Astrocyte of the hippocampus (primary cell): ENCODE data around the gene MAB21L4.

Experiments used
- DNase-seq: peaks from one replicate; pipeline ENCODE4 v3.0.0; 2011; ENCODE audit warnings: low read depth, low spot score

Gene MAB21L4

DNA sequence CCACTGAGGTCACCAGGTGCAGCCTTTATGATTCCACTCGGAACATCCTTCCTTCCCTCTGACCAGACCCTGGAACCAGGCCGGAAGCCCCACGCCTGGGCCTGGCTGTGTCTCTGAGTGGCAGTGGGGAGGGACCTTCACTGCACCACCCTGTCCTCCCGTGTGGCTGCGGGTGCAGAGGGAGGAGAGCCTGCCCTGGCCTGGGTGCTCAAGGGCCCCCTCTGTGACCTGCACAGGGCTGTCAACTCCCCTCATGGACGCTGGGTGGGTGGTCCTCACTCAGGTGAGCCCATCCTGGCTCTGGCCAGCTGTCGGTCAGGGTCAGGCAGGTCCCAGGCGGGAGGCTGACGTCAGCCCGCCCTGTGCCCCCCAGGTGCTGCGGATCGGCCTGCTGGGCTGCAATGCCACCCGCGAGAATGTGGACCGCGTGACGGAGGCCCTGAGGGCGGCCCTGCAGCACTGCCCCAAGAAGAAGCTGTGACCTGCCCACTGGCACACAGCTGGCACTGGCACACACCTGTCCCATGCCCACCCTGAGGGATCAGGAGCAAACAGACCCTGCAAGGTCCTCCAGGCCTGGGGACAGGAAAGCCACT lies 17.5 kb downstream of the MAB21L4 start:
- no peak for DNase-seq

DNA sequence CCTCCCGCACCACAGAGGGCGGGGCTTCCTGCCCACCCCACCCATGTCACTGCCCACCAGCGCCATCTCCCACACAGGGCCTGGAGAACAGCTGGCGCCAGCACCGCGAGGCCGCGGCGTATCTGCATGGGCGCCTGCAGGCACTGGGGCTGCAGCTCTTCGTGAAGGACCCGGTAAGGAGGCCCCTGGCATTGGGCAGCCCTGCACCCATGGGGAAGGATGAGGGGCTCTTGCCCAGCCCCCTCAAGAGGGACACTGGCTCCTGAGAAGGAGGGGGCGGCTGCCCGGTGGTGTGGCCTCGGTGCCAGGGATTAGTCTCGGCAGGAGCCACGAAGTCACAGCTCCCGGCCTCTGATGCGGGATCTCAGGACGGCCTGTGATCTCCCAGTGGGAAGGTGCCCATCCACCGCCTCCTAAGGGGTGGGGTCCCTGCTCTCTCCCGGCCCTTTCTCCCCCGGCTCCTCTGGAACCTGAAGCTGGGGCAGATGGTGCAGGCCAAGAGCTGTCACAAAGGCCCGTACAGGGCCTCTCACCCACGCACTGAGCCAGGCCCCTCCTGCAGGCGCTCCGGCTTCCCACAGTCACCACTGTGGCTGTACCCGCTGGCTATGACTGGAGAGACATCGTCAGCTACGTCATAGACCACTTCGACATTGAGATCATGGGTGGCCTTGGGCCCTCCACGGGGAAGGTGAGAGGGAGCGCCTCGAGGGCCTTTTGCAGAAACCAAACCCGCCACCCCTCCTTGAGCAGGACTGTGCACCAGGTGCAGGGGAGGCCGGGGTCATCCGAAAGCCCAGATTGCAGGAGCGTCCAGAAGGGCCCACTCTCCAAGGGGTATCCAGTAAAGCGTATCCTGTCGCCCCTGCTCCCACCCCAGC lies 18.3 kb downstream of the MAB21L4 start:
- DNase-seq, result no peak

DNA sequence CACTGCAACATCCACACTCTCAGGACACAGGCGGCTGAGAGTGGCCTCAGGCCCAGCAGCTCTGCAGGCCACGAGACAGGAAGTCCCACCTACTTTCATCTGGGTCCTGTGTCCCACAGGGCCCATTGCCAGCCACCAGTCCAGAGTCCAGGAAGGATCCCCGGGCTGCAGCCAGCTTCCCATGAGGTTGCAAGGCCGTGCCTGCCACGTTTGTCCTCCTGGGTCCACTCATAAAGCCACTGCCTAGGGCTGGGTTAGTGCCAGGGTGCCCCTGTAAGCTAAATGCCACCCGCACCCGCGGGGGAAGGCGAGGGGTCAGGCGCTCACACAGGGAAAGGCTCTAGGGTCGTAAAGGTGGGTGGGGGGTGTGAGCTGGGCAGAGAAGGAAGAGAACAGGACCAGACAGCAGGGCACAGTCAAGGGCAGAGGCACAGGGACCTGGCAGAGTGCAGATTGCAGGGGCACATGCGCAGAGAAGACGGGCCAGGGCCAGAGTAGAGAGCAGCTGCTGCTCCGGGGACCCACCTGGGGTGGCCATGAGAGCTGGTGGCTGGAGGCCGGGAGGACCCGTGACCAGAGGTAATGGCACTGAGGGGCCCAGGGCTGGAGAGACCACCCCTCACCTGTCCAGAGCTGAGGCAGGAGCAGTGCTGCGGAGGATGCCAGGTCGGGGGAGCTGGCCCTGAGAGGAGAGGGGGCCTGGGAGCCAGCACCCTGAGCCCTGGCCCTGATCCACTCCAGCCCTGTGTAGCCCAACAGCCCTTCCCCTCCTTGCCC lies 19.3 kb downstream of the MAB21L4 start:
- DNase-seq, result no peak

DNA sequence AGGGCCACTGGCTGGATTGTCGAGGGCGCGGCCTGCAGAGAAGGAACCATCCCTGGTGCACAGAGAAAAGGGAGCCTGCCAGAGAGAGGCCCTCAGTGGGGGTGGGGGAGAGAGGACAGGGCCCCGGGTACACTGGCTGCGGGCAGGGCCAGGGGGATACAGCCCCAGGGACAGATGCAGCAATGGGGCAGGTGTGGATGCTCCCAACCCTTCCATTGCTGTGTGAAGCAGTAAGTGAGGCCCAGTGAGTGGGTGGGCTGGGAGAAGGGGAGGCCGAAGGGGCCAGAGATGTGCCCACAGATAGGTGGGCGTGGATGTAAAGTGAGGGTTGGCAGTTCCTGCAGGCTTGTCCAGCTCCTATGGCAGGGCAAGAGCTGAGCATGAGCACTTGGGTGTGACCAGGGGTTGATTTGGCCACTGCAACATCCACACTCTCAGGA lies 19.9 kb downstream of the MAB21L4 start:
- DNase-seq, result no peak

DNA sequence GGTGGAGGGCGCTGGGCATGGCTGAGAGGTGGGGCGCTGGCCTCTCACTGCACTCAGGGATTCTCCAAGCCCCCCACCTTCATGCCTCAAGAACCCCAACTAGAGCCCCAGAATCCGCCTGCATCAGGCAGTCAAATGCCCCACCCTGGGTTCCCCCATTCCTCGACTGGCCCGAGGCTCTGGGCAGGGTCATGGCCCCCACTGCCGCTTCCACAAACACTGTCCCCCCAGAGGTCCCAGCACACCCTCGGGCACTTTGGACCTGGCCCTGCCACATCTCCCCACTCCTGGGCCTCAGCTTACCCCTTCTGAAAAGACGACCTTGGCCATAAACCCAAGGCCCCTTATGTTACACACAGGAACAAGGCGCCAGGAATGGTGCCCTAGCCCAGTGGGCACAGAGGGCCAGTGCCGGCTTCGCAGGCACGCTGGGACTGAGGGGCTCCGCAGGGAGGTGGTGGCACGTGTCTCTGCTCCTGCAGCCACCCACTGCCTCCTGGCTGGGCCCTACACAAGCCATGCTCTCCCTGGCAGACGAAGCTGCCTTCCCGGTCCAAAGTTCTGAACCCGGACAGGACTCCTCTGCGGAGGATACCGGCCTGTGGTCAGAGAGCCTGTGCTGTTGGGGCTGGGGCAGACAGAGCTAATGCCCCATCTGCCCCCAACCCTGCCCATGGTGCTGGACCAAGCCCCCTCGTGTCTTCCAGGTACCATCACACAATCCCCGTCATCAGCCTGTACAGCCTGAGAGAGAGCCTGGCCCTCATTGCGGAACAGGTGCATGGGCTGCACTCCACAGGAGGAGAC lies 20.5 kb downstream of the MAB21L4 start:
- no peak for DNase-seq

DNA sequence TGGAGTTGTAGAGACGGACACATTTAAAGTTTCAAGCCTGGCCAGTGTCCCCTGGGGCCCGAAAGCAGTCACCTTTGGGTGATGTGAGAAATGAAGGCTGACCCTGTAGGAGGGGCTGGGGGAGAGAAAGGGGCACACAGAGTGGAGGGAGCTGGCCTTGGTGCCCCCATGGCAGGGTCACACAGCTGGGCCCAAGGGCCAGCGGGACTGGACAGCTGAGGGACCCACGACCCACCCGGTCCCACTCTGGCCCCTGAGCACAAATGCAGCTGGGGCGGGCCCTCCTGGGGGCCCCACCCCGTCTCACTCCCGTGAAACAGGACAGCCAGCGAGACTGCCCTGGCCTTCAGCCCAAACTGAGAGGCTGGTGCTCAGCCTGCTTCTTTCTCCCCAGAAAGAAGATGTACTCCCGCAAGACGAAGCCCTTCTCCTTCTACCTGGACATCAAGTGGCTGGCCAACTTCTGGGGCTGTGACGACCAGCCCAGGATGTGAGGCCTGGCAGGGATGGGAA lies 21.2 kb downstream of the MAB21L4 start:
- no peak for DNase-seq

DNA sequence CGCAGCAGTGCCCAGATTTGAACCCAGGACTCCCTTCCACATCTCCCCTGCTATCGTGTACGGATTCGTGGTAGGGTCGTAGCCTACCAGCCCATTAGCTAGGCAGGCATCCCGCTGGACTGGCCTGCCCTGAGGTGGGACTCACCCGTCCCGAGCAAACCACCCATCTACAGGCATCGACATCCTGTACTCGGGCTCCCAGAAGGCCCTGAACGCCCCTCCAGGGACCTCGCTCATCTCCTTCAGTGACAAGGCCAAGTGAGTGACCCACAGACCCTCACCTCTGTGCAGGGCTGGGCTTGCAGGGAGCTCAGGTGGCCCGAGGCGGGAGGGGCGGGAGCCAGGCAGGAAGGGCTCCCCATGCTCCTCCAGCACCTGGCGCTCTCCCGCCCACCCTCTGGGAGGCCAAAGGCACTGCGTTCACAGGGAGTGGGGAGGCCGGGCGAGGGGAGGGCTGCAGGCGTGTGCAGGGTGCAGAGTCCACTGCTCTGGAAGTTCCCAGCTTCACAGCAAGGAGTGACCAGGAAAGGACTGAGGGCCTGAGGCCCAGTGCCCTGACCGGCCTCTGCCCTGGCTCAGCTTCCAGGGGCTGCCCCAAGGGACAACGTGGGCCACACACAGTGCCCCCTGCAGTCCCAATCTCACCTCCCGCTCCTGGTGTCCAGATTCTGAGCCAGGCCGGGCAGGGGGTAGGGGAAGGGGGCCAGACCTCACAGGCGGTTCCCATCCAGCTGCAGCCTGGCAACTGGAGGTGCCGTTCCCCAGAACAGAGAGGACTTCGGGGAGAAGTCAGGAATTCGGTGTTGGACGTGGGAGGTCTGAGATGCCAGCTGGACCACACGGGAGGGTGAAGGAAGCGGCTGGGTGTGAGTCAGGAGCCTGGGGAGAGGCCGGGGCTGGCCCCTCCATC lies 21.9 kb downstream of the MAB21L4 start:
- peak; percentile 23 for DNase-seq

DNA sequence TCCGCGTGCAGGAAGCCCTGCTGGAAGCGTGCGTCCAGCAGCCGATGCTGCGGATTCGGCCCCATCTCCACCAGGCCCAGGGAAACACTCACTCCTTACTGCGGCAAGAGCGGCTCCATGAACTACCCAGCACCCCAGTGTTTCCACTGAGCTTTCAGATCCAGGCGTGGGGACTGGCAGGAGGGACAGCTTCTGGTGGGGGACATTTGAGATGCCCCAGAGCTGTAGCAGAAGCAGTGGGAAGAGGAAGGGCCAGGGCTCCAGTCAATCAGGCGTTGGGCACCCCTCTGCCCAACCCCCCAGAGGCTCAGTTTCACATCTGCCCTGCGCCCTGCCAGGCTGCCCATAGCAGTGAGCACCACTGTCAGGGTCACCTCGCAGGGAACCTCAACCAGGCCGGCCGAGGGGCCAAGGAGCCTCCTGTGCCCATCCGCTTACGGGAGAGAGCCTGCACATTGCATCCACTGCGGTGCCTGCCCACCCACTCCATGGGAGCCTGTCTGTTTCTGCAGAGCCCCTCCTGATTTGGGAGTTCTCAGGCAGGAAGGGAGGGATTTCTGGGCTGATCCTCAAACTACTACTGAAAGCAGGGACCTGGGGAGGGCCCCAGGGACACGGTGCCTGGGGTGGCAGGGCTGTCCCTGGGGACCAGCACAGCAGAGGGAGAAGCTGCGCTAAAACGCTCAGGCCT lies 22.7 kb downstream of the MAB21L4 start:
- DNase-seq, result no peak

DNA sequence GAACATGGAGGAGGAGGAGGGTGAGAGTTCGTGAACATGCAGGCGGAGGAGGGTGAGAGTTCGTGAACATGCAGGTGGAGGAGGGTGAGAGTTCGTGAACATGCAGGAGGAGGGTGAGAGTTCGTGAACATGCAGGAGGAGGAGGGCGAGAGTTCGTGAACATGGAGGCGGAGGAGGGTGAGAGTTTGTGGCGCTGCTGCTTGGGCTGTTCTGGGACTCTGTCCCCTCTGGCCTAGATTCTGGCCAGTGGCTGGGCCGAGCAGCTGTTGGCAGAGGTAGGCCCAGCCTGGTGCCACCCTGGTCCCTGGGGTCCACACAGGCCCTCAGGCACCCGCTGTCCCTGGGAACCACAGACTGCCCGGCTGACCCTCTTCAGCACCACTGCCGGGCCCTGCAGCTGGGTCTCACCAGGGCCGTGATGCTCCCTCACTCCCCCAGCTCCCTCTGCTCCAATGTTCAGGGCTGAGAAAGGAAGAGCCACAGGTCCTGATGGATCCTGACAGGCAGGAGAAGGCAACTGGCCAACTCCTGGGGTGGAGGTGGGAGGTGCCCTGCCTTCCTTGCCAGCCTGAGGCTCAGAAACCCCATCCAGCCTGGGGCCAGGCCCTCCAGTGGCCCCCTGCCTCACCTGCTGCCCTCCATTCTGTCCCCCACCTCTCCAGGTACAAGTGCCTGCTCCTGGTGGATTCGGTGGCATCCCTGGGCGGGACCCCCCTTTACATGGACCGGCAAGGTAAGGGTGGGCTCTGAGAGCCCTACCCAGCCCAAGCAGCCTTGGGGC lies 23.4 kb downstream of the MAB21L4 start:
- DNase-seq, result no peak

DNA sequence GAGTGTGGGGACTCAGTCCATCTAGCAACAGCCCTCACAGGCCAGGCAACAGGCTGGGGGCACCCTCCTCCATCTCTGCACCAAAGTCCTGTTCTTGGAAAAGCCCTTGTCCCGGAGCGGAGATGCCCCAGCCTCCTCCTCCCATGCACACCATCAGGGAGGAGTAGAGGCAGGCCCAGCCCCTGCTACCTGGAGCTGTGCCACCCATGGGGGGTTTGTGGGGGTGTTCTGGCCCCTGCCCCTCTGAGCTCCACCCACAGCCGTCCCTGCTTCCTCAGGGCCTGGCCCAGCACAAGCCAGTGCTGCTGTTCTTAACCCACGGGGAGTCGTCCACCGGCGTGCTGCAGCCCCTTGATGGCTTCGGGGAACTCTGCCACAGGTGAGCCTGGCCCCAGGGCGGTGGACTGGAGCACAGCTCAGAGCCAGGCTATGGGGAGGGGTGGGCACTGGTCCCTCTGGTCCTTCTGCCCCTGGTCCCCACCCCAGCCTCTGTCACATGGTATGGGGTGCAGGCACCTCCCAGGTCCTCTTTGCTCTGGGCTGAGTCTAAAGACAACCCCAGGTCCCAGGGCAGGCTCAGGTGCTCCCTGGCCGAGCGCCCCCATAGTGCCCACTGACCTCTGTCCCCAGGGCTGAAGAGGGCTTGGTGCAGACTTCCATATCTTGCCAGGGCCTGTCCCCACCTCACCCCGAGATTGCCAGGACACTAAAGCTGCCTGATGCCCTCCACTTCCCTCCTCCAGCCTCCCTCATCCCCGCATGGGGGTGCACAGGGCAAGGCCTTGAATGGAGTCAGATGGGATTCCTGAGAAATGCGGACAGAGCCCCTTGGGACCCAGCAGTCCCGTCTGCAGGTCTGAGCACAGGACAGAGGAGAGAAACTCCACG lies 24.6 kb downstream of the MAB21L4 start:
- no peak for DNase-seq

DNA sequence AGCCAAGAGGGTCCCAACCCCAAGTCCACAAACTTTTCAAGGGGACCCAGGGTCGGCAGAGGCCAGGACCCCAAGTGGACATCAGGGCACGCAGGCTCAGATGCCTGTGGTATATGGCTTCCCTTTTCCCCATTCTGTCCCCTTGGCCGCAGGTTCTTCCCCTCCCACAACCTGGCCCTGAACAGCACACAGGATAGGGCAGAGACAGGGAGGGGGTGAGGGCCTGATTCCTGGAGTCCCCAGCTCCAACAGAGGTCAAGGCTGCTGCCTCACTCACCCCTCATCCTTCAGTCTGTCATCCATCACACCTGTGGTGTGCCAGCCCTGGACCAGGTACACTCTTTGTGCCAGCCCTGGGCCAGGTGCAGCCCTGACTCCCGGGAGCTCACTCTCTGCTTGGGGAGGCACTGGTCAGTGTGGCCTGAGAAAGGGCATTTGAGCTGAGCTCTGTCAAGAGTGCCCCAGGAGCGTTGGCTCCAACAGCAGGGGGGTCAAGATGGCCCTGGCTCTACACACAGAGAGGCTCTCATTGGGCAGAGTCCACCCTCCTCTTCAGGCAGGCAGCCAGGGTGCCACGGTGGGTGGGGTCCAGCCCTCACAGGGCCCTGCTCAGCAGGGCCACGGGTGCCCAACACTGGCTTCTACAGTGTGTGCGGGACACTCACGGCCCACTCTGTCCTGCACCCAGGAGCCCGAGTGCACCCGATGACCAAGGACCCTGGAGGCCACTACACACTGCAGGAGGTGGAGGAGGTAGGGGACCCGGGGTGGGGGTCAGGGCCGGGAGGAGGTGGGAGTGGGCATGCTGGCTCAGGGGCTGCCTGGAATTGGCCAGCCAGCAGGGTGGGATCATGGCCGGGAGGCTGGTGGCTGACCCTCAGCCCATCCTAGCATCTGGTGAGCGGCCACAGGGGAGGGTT lies 25.7 kb downstream of the MAB21L4 start:
- DNase-seq, result no peak

DNA sequence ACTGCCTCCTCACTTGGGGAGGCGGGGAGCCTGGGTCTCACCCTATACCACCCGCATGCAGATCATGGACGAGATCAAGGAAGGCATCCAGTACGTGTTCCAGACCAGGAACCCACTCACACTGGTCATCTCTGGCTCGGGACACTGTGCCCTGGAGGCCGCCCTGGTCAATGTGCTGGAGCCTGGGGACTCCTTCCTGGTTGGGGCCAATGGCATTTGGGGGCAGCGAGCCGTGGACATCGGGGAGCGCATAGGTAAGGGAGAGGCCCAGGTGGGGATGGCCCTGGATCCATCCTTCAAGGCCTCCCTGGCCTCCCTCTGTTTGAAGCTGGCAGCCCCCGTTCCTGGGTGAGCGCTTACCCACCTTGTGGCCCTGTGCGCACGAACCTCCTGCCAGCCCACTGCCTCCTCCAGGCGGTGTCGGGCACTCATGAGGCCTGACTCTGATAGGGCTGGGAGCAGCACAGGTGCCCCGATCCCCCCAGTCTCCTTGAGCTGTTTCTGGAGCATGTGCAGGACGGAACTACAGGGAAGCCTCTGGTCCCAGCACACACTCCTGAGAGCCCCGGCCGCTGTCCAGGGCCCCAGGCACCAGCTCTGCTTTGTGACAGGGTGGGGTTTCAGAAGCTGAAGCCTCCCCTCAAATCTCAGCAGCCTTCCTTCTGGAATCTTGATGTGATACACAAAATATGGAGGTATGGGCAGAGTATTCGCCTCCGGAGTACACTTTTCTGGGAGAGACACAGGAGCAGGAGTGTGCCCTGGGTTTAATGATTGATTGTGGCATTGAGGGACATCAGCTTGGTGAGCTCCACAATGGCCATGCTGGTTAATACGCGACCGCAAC lies 26.6 kb downstream of the MAB21L4 start:
- no peak for DNase-seq

DNA sequence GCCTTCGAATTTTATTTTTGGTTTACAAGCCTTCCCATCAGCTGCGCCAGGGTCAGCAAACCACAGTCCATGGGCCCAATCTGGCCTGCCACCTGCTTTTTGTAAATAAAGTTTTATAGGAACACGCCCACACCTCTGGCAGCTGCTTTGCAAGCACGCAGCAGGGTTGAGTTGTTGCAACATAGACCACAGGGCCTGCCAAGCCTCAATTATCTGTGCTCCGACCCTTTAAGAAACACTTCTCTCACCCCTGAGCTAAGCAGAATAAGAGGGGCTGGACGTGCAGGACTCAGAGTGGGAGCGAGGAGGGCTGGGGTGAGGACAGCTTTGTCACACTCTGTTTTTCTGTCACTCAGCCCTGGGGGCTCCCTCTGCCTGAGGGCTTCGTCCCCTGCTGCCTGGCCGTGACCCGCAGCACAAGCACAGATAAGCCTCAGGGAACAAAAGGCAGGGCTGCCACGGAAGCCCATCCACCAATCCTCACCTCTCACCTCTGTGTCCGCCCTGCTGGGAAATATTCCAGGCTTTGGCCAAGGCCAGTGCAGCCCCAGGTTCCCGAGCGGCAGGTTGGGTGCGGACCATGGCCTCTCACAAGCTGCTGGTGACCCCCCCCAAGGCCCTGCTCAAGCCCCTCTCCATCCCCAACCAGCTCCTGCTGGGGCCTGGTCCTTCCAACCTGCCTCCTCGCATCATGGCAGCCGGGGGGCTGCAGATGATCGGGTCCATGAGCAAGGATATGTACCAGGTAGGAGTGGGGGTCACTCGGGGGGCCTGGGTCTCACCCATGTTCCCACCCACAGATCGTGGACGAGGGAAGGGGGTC lies 27.5 kb downstream of the MAB21L4 start, which contains the start of gene AGXT:
TSS of gene AGXT (plus strand) at position 539 of the 823 bp plus-strand sequence. CDS start at position 581, 42 bp downstream.
- no peak for DNase-seq

DNA sequence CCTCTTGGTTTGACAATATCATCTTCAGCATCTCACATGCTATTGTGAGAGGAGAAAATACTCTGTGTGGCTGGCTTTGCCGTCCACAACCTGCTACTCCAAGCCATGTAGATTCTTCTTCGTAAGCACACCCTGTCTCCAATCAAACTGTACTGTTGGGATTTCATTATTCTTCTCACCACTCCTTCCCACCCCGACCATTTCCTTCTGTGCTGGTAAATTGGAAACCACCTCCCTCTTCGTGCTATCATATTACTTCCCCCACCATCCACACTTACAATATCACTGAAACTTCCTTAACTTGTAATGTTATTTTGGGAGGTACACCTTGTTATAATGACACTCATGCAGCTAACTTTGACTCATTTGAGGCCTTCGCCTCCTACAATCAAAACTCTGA lies 30.6 kb downstream of the MAB21L4 start:
- DNase-seq, result no peak

DNA sequence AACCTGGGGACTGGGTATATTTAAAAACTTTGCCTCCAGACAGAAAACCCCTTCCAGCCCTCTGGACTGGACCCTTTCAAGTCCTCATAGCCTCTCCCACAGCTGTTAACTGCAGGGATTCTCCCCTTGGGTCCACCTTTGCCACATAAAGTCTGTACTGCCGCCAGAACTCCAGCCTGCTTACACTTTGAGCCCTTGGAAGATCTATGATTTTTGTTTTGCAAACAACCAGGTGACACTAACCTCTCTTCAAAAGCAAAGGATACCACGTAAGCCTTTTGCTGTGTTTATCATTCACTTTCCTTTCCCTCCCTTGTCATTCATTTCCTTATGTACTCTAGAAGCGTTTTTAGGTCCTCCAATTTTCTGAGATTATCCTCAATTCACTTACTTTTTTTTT lies 31.5 kb downstream of the MAB21L4 start:
- DNase-seq, result no peak
